GM12878 (cell line): ENCODE results near the gene CYSRT1. TPM values are rescaled to one million over a fixed set of nuclear protein-coding genes. Genes with fewer than 3 reads are reported as not detected.

ENCODE experiments used
- BCL3 ChIP-seq: IDR thresholded peaks from 2 replicates; pipeline ENCODE4 v1.6.1; 2011; ENCODE audit warnings: borderline replicate concordance, low read depth, mild to moderate bottlenecking, moderate library complexity, low read length; ENCODE audit not compliant: insufficient read depth, poor library complexity, severe bottlenecking
- CREM ChIP-seq: IDR thresholded peaks from 2 replicates; pipeline ENCODE4 v1.6.1; 2014; ENCODE audit warnings: antibody characterized with exemption, low read depth
- GABPA ChIP-seq: IDR thresholded peaks from 2 replicates; pipeline ENCODE4 v1.6.1; 2014; ENCODE audit warnings: antibody characterized with exemption, low read depth, mild to moderate bottlenecking, inconsistent platforms
- HCFC1 ChIP-seq: fragments of 150-350 bp; IDR thresholded peaks from 2 replicates; pipeline ENCODE4 v1.6.1; 2014; ENCODE audit warnings: low read length
- RAD51 ChIP-seq: fragments of 450-650 bp; IDR thresholded peaks from 2 replicates; pipeline ENCODE4 v1.6.1; 2016; ENCODE audit warnings: moderate library complexity, mild to moderate bottlenecking, inconsistent platforms
- RELB ChIP-seq: fragments of 450-650 bp; IDR thresholded peaks from 2 replicates; pipeline ENCODE4 v1.6.1; 2017; ENCODE audit warnings: low read depth, mild to moderate bottlenecking, moderate library complexity
- RUNX3 ChIP-seq: IDR thresholded peaks from 2 replicates; pipeline ENCODE4 v1.6.1; 2012; ENCODE audit warnings: low read length, inconsistent platforms
- SMAD1 ChIP-seq: fragments of 450-650 bp; IDR thresholded peaks from 2 replicates; pipeline ENCODE4 v1.6.1; 2018; ENCODE audit warnings: mild to moderate bottlenecking, low read depth; ENCODE audit not compliant: partially characterized antibody
- SMC3 ChIP-seq: IDR thresholded peaks from 2 replicates; pipeline ENCODE4 v1.6.1; 2011; ENCODE audit warnings: low read length, improper control_type of control experiment, borderline replicate concordance
- ZZZ3 ChIP-seq: IDR thresholded peaks from 2 replicates; pipeline ENCODE4 v1.6.1; 2011; ENCODE audit warnings: low read depth; ENCODE audit not compliant: control insufficient read depth, insufficient read length
- polyA plus RNA-seq, 11 experiments: library from polyadenylated mRNA; depleted of rRNA in 4 of 11; unstranded in 6 of 11; stranded (reverse) in 5 of 11; fragments of >200 nt; fragmentation: Nextera tagmentation in 4 of 11; fragmentation: Illumina TruSeq in 1 of 11; extraction: Ambion mirVana in 4 of 11; extraction: Trizol in 1 of 11; gene quantifications; 1 replicate in 1 of 11; 2 replicates in 10 of 11; pipeline versions ENCODE4 v1.2.1 to v1.2.3, GENCODE V29; 2011 to 2016; ENCODE audit warnings: inconsistent platforms in 2 of 11, missing spikeins in 2 of 11, low read depth in 1 of 11
- total RNA-seq, 4 experiments: library from RNA; depleted of rRNA in 3 of 4; stranded (reverse); fragments of >200 nt in 3 of 4; fragmentation: Illumina TruSeq in 1 of 4; extraction: Trizol in 1 of 4; gene quantifications; 2 replicates each; pipeline versions ENCODE4 v1.2.1 to v1.2.3, GENCODE V29; 2013 to 2021
- TF ChIP-seq, protein P1 (sequence below): fragments of 450-650 bp; IDR thresholded peaks from 2 replicates; pipeline ENCODE4 v1.6.1; 2016; ENCODE audit warnings: mild to moderate bottlenecking
- TF ChIP-seq, protein P2 (sequence below): fragments of 450-650 bp; IDR thresholded peaks from 2 replicates; pipeline ENCODE4 v1.6.1; 2017; ENCODE audit warnings: mild to moderate bottlenecking, low read depth, inconsistent platforms; ENCODE audit not compliant: poor library complexity, severe bottlenecking
- TF ChIP-seq, protein P3 (sequence below): IDR thresholded peaks from 2 replicates; pipeline ENCODE4 v1.6.1; 2012; ENCODE audit warnings: mild to moderate bottlenecking, low read depth, low read length
- TF ChIP-seq, protein P4 (sequence below): fragments of 450-650 bp; formaldehyde crosslinking; IDR thresholded peaks from 2 replicates; pipeline ENCODE4 v1.4.0; 2020; ENCODE audit warnings: mild to moderate bottlenecking, moderate library complexity

Gene CYSRT1
- total and polyA plus RNA-seq, 10 of the 15 experiments (the other 5 are each of a cell fraction or from before 2014, with no cell fraction given) = 0.24 to 3.6 (median 0.97) TPM; not detected in 1

GRCh38 chr9:137254624-137255447, 29.9 kb downstream of the CYSRT1 start, which contains the start of gene NELFB (continued):
- no peak for TF ChIP-seq SMC3
- TF ChIP-seq SMAD1 = no peak
- no peak; the same call in 1 of the 2 replicates for TF ChIP-seq RUNX3
- no peak for TF ChIP-seq RAD51
- peak; percentile 40 for TF ChIP-seq BCL3
- TF ChIP-seq ZZZ3 = no peak
- no peak for TF ChIP-seq CREM
- peak; percentile 90 for TF ChIP-seq HCFC1
- TF ChIP-seq, protein P1, sequence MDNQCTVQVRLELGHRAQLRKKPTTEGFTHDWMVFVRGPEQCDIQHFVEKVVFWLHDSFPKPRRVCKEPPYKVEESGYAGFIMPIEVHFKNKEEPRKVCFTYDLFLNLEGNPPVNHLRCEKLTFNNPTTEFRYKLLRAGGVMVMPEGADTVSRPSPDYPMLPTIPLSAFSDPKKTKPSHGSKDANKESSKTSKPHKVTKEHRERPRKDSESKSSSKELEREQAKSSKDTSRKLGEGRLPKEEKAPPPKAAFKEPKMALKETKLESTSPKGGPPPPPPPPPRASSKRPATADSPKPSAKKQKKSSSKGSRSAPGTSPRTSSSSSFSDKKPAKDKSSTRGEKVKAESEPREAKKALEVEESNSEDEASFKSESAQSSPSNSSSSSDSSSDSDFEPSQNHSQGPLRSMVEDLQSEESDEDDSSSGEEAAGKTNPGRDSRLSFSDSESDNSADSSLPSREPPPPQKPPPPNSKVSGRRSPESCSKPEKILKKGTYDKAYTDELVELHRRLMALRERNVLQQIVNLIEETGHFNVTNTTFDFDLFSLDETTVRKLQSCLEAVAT = no peak
- TF ChIP-seq GABPA = peak; percentile 84
- no peak for TF ChIP-seq RELB
- TF ChIP-seq, protein P2, sequence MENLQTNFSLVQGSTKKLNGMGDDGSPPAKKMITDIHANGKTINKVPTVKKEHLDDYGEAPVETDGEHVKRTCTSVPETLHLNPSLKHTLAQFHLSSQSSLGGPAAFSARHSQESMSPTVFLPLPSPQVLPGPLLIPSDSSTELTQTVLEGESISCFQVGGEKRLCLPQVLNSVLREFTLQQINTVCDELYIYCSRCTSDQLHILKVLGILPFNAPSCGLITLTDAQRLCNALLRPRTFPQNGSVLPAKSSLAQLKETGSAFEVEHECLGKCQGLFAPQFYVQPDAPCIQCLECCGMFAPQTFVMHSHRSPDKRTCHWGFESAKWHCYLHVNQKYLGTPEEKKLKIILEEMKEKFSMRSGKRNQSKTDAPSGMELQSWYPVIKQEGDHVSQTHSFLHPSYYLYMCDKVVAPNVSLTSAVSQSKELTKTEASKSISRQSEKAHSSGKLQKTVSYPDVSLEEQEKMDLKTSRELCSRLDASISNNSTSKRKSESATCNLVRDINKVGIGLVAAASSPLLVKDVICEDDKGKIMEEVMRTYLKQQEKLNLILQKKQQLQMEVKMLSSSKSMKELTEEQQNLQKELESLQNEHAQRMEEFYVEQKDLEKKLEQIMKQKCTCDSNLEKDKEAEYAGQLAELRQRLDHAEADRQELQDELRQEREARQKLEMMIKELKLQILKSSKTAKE = no peak
- TF ChIP-seq, protein P3, sequence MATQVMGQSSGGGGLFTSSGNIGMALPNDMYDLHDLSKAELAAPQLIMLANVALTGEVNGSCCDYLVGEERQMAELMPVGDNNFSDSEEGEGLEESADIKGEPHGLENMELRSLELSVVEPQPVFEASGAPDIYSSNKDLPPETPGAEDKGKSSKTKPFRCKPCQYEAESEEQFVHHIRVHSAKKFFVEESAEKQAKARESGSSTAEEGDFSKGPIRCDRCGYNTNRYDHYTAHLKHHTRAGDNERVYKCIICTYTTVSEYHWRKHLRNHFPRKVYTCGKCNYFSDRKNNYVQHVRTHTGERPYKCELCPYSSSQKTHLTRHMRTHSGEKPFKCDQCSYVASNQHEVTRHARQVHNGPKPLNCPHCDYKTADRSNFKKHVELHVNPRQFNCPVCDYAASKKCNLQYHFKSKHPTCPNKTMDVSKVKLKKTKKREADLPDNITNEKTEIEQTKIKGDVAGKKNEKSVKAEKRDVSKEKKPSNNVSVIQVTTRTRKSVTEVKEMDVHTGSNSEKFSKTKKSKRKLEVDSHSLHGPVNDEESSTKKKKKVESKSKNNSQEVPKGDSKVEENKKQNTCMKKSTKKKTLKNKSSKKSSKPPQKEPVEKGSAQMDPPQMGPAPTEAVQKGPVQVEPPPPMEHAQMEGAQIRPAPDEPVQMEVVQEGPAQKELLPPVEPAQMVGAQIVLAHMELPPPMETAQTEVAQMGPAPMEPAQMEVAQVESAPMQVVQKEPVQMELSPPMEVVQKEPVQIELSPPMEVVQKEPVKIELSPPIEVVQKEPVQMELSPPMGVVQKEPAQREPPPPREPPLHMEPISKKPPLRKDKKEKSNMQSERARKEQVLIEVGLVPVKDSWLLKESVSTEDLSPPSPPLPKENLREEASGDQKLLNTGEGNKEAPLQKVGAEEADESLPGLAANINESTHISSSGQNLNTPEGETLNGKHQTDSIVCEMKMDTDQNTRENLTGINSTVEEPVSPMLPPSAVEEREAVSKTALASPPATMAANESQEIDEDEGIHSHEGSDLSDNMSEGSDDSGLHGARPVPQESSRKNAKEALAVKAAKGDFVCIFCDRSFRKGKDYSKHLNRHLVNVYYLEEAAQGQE = no peak
- TF ChIP-seq, protein P4, sequence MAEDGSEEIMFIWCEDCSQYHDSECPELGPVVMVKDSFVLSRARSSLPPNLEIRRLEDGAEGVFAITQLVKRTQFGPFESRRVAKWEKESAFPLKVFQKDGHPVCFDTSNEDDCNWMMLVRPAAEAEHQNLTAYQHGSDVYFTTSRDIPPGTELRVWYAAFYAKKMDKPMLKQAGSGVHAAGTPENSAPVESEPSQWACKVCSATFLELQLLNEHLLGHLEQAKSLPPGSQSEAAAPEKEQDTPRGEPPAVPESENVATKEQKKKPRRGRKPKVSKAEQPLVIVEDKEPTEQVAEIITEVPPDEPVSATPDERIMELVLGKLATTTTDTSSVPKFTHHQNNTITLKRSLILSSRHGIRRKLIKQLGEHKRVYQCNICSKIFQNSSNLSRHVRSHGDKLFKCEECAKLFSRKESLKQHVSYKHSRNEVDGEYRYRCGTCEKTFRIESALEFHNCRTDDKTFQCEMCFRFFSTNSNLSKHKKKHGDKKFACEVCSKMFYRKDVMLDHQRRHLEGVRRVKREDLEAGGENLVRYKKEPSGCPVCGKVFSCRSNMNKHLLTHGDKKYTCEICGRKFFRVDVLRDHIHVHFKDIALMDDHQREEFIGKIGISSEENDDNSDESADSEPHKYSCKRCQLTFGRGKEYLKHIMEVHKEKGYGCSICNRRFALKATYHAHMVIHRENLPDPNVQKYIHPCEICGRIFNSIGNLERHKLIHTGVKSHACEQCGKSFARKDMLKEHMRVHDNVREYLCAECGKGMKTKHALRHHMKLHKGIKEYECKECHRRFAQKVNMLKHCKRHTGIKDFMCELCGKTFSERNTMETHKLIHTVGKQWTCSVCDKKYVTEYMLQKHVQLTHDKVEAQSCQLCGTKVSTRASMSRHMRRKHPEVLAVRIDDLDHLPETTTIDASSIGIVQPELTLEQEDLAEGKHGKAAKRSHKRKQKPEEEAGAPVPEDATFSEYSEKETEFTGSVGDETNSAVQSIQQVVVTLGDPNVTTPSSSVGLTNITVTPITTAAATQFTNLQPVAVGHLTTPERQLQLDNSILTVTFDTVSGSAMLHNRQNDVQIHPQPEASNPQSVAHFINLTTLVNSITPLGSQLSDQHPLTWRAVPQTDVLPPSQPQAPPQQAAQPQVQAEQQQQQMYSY = no peak
